Activated CD4-positive, alpha-beta memory T cell treated with anti-CD3 and anti-CD28 coated beads for 36 hours (primary cell): ENCODE data around the gene COMMD8. TPM values are rescaled to one million over a fixed set of nuclear protein-coding genes. Genes with fewer than 3 reads are reported as not detected.

ENCODE experiments used
- CTCF ChIA-PET: fragments of 350-600 bp; sonication (Branson Sonifier 250); formaldehyde crosslinking; loops from one replicate; lab custom pipeline; 2021; ENCODE audit warnings: antibody characterized with exemption, inconsistent platforms; lab: Charles Lee
- POLR2A ChIA-PET: fragments of 350-600 bp; sonication (Branson Sonifier 250); formaldehyde crosslinking; loops from one replicate; lab custom pipeline; 2021; ENCODE audit warnings: antibody characterized with exemption; lab: Charles Lee
- DNase-seq: peaks from one replicate; pipeline ENCODE4 v3.0.0-alpha.2; 2020
- H3K27ac Mint-ChIP-seq: one replicate; pipeline ENCODE4 v1.8.0; 2021; ENCODE audit warnings: mixed read lengths
- H3K27me3 Mint-ChIP-seq: one replicate; pipeline ENCODE4 v1.8.0; 2021; ENCODE audit warnings: mixed read lengths
- H3K36me3 Mint-ChIP-seq: one replicate; pipeline ENCODE4 v1.8.0; 2021; ENCODE audit warnings: mixed read lengths
- H3K4me1 Mint-ChIP-seq: one replicate; pipeline ENCODE4 v1.8.0; 2021; ENCODE audit warnings: low read depth, mixed read lengths
- H3K4me3 Mint-ChIP-seq: one replicate; pipeline ENCODE4 v1.8.0; 2021; ENCODE audit warnings: mild to moderate bottlenecking, mixed read lengths
- H3K9me3 Mint-ChIP-seq: one replicate; pipeline ENCODE4 v1.8.0; 2021; ENCODE audit warnings: mixed read lengths
- intact Hi-C: fragments of 100-400 bp; cut with micrococcal nuclease; formaldehyde crosslinking; loops from one replicate; pipeline ENCODE4 v1.15.1; 2023
- total RNA-seq, 2 experiments: library from RNA; stranded (reverse); gene quantifications; one replicate each; pipeline ENCODE4 v1.2.3, GENCODE V29; 2021

The COMMD8 gene
- total RNA-seq, 2 experiments from 2014 or later = 27.5 to 27.9 TPM

GRCh38 chr4:47427935-47428334 lies 35.6 kb downstream of the COMMD8 start:
- H3K27me3 Mint-ChIP-seq = no peaks in the 10 kb centered on the region
- H3K4me1 Mint-ChIP-seq = no peaks in the 10 kb centered on the region
- H3K36me3 Mint-ChIP-seq = no peaks in the 10 kb centered on the region
- H3K27ac Mint-ChIP-seq = no peak overlapping the region
- ChIA-PET CTCF (interaction anchor here (0.6 kb wide), 1 partner anchor 35 kb away, joined by 3 read pairs; the partner anchor contains the start of gene COMMD8), POLR2A (no interaction called here)
- intact Hi-C loops = no loop called here
- H3K9me3 Mint-ChIP-seq = no peaks in the 10 kb centered on the region
- no peak overlapping the region for H3K4me3 Mint-ChIP-seq
- no peak for DNase-seq

GRCh38 chr4:47425628-47426027 lies 37.9 kb downstream of the COMMD8 start:
- CTCF ChIA-PET = no interaction called here
- Mint-ChIP-seq H3K9me3 (no peaks in the 10 kb centered on the region), H3K27ac (no peak overlapping the region), H3K4me1 (no peaks in the 10 kb centered on the region), H3K36me3 (no peaks in the 10 kb centered on the region), H3K27me3 (no peaks in the 10 kb centered on the region), H3K4me3 (no peak overlapping the region)
- no peak for DNase-seq
- POLR2A ChIA-PET = no interaction called here
- intact Hi-C loops = no loop called here

DNA sequence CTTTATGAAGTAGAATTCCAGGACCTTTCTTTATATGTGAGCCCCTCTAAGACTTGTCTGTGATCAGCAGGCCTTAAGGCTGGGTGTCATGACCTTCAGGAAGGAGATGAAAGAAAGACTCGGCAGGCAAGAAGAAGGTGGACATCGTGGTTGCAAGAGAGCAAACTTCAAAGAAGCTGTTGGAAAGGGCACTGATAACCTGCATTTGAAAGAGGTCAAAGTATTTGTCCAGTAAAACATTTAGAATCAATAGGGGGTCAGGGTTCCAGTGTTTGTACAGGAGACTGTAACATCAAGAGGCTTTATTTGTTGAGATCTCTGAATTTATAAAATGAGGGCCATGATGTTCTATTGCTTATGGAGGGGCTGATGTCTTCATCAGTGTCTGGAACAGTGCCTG lies 44.2 kb downstream of the COMMD8 start:
- Mint-ChIP-seq H3K27ac (no peak overlapping the region), H3K4me3 (no peak overlapping the region), H3K36me3 (no peaks in the 10 kb centered on the region), H3K4me1 (no peaks in the 10 kb centered on the region), H3K27me3 (peaks cover 2% of the 10 kb centered on the region), H3K9me3 (no peaks in the 10 kb centered on the region)
- CTCF ChIA-PET = no interaction called here
- no peak for DNase-seq
- intact Hi-C loops = no loop called here
- POLR2A ChIA-PET = no interaction called here

DNA sequence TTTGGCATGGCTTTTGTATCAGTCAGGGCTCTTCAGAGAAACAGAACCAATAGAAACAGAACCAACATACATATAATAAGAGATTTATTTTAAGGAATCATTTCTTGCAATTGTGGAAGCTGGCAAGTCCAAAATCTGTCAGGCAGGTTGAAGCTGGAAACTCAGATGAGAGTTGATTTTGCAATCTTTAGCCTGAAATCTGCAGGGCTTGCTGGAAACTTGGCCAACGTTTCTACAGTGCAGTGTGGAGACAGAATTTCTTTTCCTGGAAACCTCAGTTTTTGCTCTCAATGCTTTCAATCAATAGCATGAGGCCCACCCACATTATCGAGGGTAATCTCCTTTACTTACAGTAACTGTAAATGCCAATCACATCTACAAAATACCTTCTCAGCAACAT lies 45.4 kb downstream of the COMMD8 start:
- H3K4me3 Mint-ChIP-seq = no peak overlapping the region
- H3K4me1 Mint-ChIP-seq = no peaks in the 10 kb centered on the region
- no peak for DNase-seq
- H3K27ac Mint-ChIP-seq = no peak overlapping the region
- ChIA-PET POLR2A (no interaction called here), CTCF (no interaction called here)
- H3K36me3 Mint-ChIP-seq = no peaks in the 10 kb centered on the region
- H3K27me3 Mint-ChIP-seq = peaks cover 2% of the 10 kb centered on the region
- no peaks in the 10 kb centered on the region for H3K9me3 Mint-ChIP-seq
- intact Hi-C loops = no loop called here

DNA sequence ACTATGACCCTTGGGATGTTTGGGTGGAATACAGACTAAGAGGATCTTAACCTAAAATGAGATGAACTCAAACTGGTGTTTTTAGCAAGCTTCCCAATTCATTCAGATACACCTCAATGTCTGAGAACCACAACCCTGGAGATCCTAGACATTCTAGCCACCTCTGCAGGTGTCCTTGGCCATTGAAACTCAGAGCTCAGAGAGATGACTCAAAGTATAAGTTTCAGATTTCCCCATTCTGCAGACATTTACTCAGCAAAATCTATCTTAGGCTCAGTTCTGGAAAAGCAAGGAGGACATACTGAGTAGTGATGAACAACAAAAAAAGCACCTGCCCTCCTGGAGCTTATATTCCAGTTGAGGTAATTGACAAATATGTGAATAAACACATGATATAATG lies 47.8 kb downstream of the COMMD8 start:
- Mint-ChIP-seq H3K27ac (no peak overlapping the region), H3K36me3 (no peaks in the 10 kb centered on the region), H3K27me3 (peaks cover 2% of the 10 kb centered on the region), H3K4me3 (no peak overlapping the region), H3K9me3 (no peaks in the 10 kb centered on the region), H3K4me1 (no peaks in the 10 kb centered on the region)
- ChIA-PET POLR2A (no interaction called here), CTCF (no interaction called here)
- no peak for DNase-seq
- intact Hi-C loops = no loop called here

DNA sequence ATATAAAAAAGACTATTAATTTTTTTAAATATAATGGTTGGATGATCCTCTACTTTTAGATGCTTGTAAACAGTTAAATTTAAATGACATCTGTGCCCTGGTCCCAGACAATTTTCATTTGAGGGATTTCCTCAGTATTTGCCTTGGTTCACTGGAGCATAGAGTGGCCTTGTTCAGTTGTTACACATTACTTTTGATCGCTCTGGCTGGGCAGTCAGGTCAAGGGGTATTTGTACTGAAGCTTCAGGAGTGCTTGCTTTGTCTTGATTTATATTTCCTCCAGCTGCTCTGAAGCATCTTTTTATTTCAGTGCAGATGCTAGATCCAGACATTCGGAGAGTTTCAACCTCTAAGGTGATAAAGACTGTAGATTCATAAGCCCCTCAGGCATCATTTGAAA lies 50.0 kb downstream of the COMMD8 start:
- no peak for DNase-seq
- POLR2A ChIA-PET = no interaction called here
- no peaks in the 10 kb centered on the region for H3K9me3 Mint-ChIP-seq
- no peaks in the 10 kb centered on the region for H3K36me3 Mint-ChIP-seq
- intact Hi-C loops = no loop called here
- H3K27ac Mint-ChIP-seq = no peak overlapping the region
- no peak overlapping the region for H3K4me3 Mint-ChIP-seq
- H3K4me1 Mint-ChIP-seq = no peaks in the 10 kb centered on the region
- peaks cover 5% of the 10 kb centered on the region for H3K27me3 Mint-ChIP-seq
- CTCF ChIA-PET = no interaction called here

DNA sequence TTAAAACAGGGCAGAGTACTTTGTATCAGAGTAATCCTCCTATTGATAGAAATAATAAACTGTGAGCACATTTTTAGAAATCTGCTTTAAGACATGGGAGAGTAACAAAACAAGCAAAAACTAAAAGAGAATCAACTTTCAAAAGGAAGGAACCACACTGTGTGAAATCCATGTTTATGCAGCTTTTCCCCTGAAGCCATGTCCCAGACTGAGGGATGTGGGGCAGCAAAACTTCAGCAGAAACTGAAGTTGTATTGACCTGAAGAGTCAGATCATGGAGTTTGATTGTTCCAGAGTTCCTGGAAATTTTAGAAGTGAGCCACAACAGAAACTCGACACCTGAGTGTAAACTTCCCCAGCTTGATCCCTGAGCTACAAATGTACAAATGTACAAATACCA lies 53.2 kb downstream of the COMMD8 start:
- no peaks in the 10 kb centered on the region for H3K9me3 Mint-ChIP-seq
- ChIA-PET POLR2A (no interaction called here), CTCF (no interaction called here)
- H3K36me3 Mint-ChIP-seq = no peaks in the 10 kb centered on the region
- intact Hi-C loops = no loop called here
- peaks cover 6% of the 10 kb centered on the region for H3K27me3 Mint-ChIP-seq
- DNase-seq = no peak
- no peaks in the 10 kb centered on the region for H3K4me1 Mint-ChIP-seq
- no peak overlapping the region for H3K27ac Mint-ChIP-seq
- no peak overlapping the region for H3K4me3 Mint-ChIP-seq

GRCh38 chr4:47406408-47406807 lies 57.1 kb downstream of the COMMD8 start:
- POLR2A ChIA-PET = no interaction called here
- intact Hi-C loops = no loop called here
- no peak for DNase-seq
- CTCF ChIA-PET = no interaction called here
- Mint-ChIP-seq H3K4me1 (no peaks in the 10 kb centered on the region), H3K4me3 (no peak overlapping the region), H3K27ac (no peak overlapping the region), H3K9me3 (no peaks in the 10 kb centered on the region), H3K36me3 (no peaks in the 10 kb centered on the region), H3K27me3 (peaks cover 9% of the 10 kb centered on the region)

Other genes with a start within 250 kb of the COMMD8 start
- 1 to 10 TPM; 2.8 to 3.0 TPM for gene ATP10D, start 21.6 kb upstream of the COMMD8 start, total RNA-seq